Activated naive CD4-positive, alpha-beta T cell treated with anti-CD3 and anti-CD28 coated beads, Interleukin-2, amount 50 U/mL, for 72 hours (primary cell): ENCODE data around the gene FANK1. TPM values are rescaled to one million over a fixed set of nuclear protein-coding genes. Genes with fewer than 3 reads are reported as not detected.
A peak's percentile ranks its signal among the peaks of the same experiment; 100 is the strongest.
"Not testable (repeated sequence)": the region's sequence is repeated elsewhere in the genome, so short reads cannot be mapped to it uniquely, and the experiment has no call there.

Source experiments
- ATAC-seq, 2 donors: fragments of 150-1000 bp; cut with Tn5 transposase; 2 replicates each; pipeline ENCODE4 v1.10.0; 2021; ENCODE audit warnings: mild to moderate bottlenecking in 2 of 2, moderate library complexity in 2 of 2
- DNase-seq, 2 donors: peaks; one replicate each; pipeline ENCODE4 v3.0.0; 2021 to 2022; ENCODE audit warnings: low spot score in 2 of 2
- H3K27ac Mint-ChIP-seq, 2 donors: one replicate each; pipeline ENCODE4 v1.8.0; 2022; ENCODE audit warnings: mild to moderate bottlenecking in 2 of 2, mixed read lengths in 2 of 2
- H3K36me3 Mint-ChIP-seq, 2 donors: one replicate each; pipeline ENCODE4 v1.8.0; 2022; ENCODE audit warnings: mixed read lengths in 2 of 2
- H3K9me3 Mint-ChIP-seq, 2 donors: one replicate each; pipeline ENCODE4 v1.8.0; 2022; ENCODE audit warnings: mixed read lengths in 2 of 2
- total RNA-seq, 2 donors: library from RNA; stranded (reverse); gene quantifications; one replicate each; pipeline ENCODE4 v1.2.3, GENCODE V29; 2022

Gene FANK1
- total RNA-seq, 2 donors from 2014 or later, result 1.7 TPM; not detected in 1

GRCh38 chr10:125962200-125962599, 65.8 kb downstream of the FANK1 start:
- DNase-seq, result no peak
- no peaks in the 10 kb centered on the region for H3K36me3 Mint-ChIP-seq
- H3K9me3 Mint-ChIP-seq, result peaks cover 0 to under 1% of the 10 kb centered on the region in 2 donors
- no peak for ATAC-seq
- H3K27ac Mint-ChIP-seq, result no peak overlapping the region

- no peaks in the 10 kb centered on the region for H3K9me3 Mint-ChIP-seq
- no peak for ATAC-seq
- no peak for DNase-seq
- H3K27ac Mint-ChIP-seq, result no peak overlapping the region
- H3K36me3 Mint-ChIP-seq, result no peaks in the 10 kb centered on the region
These were observed 68.2 kb downstream of the FANK1 start for GRCh38 chr10:125964558-125964957.

- Mint-ChIP-seq H3K27ac (no peak overlapping the region), H3K9me3 (peaks cover 0 to 6% of the 10 kb centered on the region in 2 donors), H3K36me3 (no peaks in the 10 kb centered on the region)
- DNase-seq (no peak), ATAC-seq (no peak)
These were observed 71.2 kb downstream of the FANK1 start for GRCh38 chr10:125967533-125967932.

- H3K9me3 Mint-ChIP-seq, ATAC-seq, H3K36me3 Mint-ChIP-seq, H3K27ac Mint-ChIP-seq, DNase-seq: not testable (repeated sequence)
These were observed 73.8 kb downstream of the FANK1 start for GRCh38 chr10:125970077-125970630.

GRCh38 chr10:125976960-125977605, 80.7 kb downstream of the FANK1 start:
- no peak for ATAC-seq
- no peaks in the 10 kb centered on the region for H3K9me3 Mint-ChIP-seq
- no peak for DNase-seq
- no peak overlapping the region for H3K27ac Mint-ChIP-seq
- no peaks in the 10 kb centered on the region for H3K36me3 Mint-ChIP-seq

GRCh38 chr10:125979976-125980375, 83.6 kb downstream of the FANK1 start:
- DNase-seq (no peak), ATAC-seq (no peak)
- Mint-ChIP-seq H3K9me3 (no peaks in the 10 kb centered on the region), H3K27ac (no peak overlapping the region), H3K36me3 (no peaks in the 10 kb centered on the region)

GRCh38 chr10:125980521-125981035, 84.2 kb downstream of the FANK1 start:
- Mint-ChIP-seq H3K36me3 (no peaks in the 10 kb centered on the region), H3K9me3 (no peaks in the 10 kb centered on the region), H3K27ac (no peak overlapping the region)
- no peak for DNase-seq
- no peak for ATAC-seq

GRCh38 chr10:125982260-125982948, 86.0 kb downstream of the FANK1 start:
- Mint-ChIP-seq H3K9me3 (no peaks in the 10 kb centered on the region), H3K27ac (no peak overlapping the region), H3K36me3 (no peaks in the 10 kb centered on the region)
- DNase-seq (peak in 1 of 2 donors; percentile 31), ATAC-seq (peak in 1 of 2 donors; percentile 69)

- Mint-ChIP-seq H3K27ac (no peak overlapping the region), H3K9me3 (no peaks in the 10 kb centered on the region), H3K36me3 (no peaks in the 10 kb centered on the region)
- ATAC-seq (no peak), DNase-seq (no peak)
These were observed 86.8 kb downstream of the FANK1 start for GRCh38 chr10:125983161-125983560.

GRCh38 chr10:125983656-125984055, 87.3 kb downstream of the FANK1 start:
- DNase-seq (no peak), ATAC-seq (no peak)
- H3K36me3 Mint-ChIP-seq, result no peaks in the 10 kb centered on the region
- H3K27ac Mint-ChIP-seq, result peak overlapping the region in 1 of 2 donors; percentile 40
- H3K9me3 Mint-ChIP-seq, result no peaks in the 10 kb centered on the region

- H3K9me3 Mint-ChIP-seq, result no peaks in the 10 kb centered on the region
- peak overlapping the region in 1 of 2 donors; percentile 30 for H3K27ac Mint-ChIP-seq
- no peak for ATAC-seq
- no peak for DNase-seq
- no peaks in the 10 kb centered on the region for H3K36me3 Mint-ChIP-seq
These were observed 88.0 kb downstream of the FANK1 start for GRCh38 chr10:125984346-125984745.

- H3K36me3 Mint-ChIP-seq, result no peaks in the 10 kb centered on the region
- DNase-seq (no peak), ATAC-seq (no peak)
- H3K27ac Mint-ChIP-seq, result no peak overlapping the region
- H3K9me3 Mint-ChIP-seq, result no peaks in the 10 kb centered on the region
These were observed 88.6 kb downstream of the FANK1 start for GRCh38 chr10:125984865-125985495.

- DNase-seq (no peak), ATAC-seq (no peak)
- H3K36me3 Mint-ChIP-seq, result peaks cover 0 to 5% of the 10 kb centered on the region in 2 donors
- no peaks in the 10 kb centered on the region for H3K9me3 Mint-ChIP-seq
- no peak overlapping the region for H3K27ac Mint-ChIP-seq
These were observed 89.3 kb downstream of the FANK1 start for GRCh38 chr10:125985557-125986240.

- ATAC-seq, result no peak
- Mint-ChIP-seq H3K9me3 (no peaks in the 10 kb centered on the region), H3K27ac (no peak overlapping the region), H3K36me3 (peaks cover 0 to 9% of the 10 kb centered on the region in 2 donors)
- no peak for DNase-seq
These were observed 93.4 kb downstream of the FANK1 start for GRCh38 chr10:125989791-125990190.

GRCh38 chr10:125990974-125991373, 94.6 kb downstream of the FANK1 start:
- Mint-ChIP-seq H3K9me3 (no peaks in the 10 kb centered on the region), H3K36me3 (peaks cover 0 to 9% of the 10 kb centered on the region in 2 donors), H3K27ac (no peak overlapping the region)
- DNase-seq, result no peak
- no peak for ATAC-seq

- no peak overlapping the region for H3K27ac Mint-ChIP-seq
- H3K9me3 Mint-ChIP-seq, result no peaks in the 10 kb centered on the region
- DNase-seq (no peak), ATAC-seq (no peak)
- peaks cover 0 to 9% of the 10 kb centered on the region in 2 donors for H3K36me3 Mint-ChIP-seq
These were observed 95.0 kb downstream of the FANK1 start for GRCh38 chr10:125991392-125991791.

GRCh38 chr10:125992254-125992653, 95.9 kb downstream of the FANK1 start:
- Mint-ChIP-seq H3K27ac (no peak overlapping the region), H3K36me3 (peaks cover 0 to 9% of the 10 kb centered on the region in 2 donors), H3K9me3 (no peaks in the 10 kb centered on the region)
- ATAC-seq, result no peak
- DNase-seq, result no peak
